ENCODE measurements around the gene IFT25. TPM values are rescaled to one million over a fixed set of nuclear protein-coding genes. Genes with fewer than 3 reads are reported as not detected.
A peak's percentile ranks its signal among the peaks of the same experiment; 100 is the strongest.

IFT25 gene
- total and polyA plus RNA-seq, 2 donors (not counting 1 experiment from before 2014, with no cell fraction given): 27.6 to 37.6 TPM

DNA sequence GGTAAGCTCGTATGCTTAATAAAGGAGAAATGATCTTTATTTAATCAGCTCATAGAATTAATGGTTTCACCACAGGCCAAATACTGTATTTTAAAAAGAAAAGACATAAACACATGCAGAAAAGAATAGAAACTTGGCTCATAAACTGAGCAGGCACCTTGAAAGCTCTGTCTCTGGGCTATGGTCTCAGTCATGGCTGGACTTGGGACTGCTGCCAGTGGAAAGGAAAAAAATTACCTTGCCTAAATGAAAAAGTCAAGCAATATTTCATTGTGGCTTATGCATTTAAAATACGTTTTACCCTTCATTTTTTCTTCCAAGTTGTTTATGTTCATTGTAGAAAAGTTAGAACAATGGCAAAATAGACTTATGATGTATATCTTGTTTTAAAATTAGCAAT is 8.6 kb upstream of the IFT25 start:
- no peak overlapping the region for H3K9ac ChIP-seq (ENCODE audit: insufficient read depth, low read length)
- H2AFZ ChIP-seq (ENCODE audit: low read length): no peak overlapping the region
- H3K4me1 ChIP-seq (ENCODE audit: control insufficient read depth, extremely low read depth, insufficient read depth, low read length): peaks cover 8% of the 10 kb centered on the region
- H3K27me3 ChIP-seq (ENCODE audit: control insufficient read depth, insufficient read depth, low read length): no peaks in the 10 kb centered on the region
- peaks cover 15% of the 10 kb centered on the region for H3K79me2 ChIP-seq (ENCODE audit: control insufficient read depth, insufficient read depth, low read length)
- H3K4me2 ChIP-seq (ENCODE audit: extremely low read depth, insufficient read depth, low read length): no peak overlapping the region
- H3K9me3 ChIP-seq (ENCODE audit: control insufficient read depth, insufficient read depth, low read depth, low read length): no peaks in the 10 kb centered on the region
- H3K4me3 ChIP-seq (replicated peaks in 1 of 4; ENCODE audit: control extremely low read depth in 1 of 4, insufficient read depth in 1 of 4, low read depth in 3 of 4, low read length in 4 of 4): no peak overlapping the region
- no peaks in the 10 kb centered on the region for H4K20me1 ChIP-seq (ENCODE audit: control insufficient read depth, extremely low read depth, insufficient read depth, low read length)
- DNase-seq (ENCODE audit: low read depth in 2 of 2): no peak
- H3K36me3 ChIP-seq (ENCODE audit: control insufficient read depth, insufficient read depth, low read length): peaks cover 6% of the 10 kb centered on the region
- no peak overlapping the region for H3K27ac ChIP-seq (ENCODE audit: insufficient read depth, low read length)
- TF ChIP-seq, protein P1, sequence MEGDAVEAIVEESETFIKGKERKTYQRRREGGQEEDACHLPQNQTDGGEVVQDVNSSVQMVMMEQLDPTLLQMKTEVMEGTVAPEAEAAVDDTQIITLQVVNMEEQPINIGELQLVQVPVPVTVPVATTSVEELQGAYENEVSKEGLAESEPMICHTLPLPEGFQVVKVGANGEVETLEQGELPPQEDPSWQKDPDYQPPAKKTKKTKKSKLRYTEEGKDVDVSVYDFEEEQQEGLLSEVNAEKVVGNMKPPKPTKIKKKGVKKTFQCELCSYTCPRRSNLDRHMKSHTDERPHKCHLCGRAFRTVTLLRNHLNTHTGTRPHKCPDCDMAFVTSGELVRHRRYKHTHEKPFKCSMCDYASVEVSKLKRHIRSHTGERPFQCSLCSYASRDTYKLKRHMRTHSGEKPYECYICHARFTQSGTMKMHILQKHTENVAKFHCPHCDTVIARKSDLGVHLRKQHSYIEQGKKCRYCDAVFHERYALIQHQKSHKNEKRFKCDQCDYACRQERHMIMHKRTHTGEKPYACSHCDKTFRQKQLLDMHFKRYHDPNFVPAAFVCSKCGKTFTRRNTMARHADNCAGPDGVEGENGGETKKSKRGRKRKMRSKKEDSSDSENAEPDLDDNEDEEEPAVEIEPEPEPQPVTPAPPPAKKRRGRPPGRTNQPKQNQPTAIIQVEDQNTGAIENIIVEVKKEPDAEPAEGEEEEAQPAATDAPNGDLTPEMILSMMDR (conservative IDR thresholded peaks at IDR 0.05 in 1 of 2, IDR thresholded peaks at IDR 0.05 in 1 of 2; ENCODE audit: low read depth in 1 of 2, low read length in 2 of 2): no peak
- TF ChIP-seq EZH2 (IDR thresholded peaks at IDR 0.05; ENCODE audit: low read length, missing control alignments): no peak

DNA sequence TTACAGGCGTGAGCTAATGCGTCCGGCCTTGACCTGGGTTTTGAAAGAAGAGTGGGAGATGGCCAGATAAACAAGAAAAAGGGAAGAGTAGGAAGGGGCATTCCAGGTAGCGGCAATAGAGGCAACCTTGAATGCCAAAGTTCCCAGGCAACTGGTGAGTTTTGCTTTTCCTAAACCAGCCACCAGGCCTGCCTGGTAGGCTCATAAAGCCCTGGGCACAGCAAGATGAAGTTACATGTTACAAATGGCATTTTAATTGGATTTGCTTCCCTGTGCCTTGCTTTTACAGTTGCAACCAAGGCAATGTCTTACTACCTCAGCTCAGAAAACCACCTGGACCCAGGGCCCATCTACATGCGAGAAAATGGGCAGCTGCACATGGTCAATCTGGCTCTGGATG is 6.2 kb upstream of the IFT25 start:
- H3K4me2 ChIP-seq (ENCODE audit: extremely low read depth, insufficient read depth, low read length): no peak overlapping the region
- H3K9ac ChIP-seq (ENCODE audit: insufficient read depth, low read length): no peak overlapping the region
- H3K27me3 ChIP-seq (ENCODE audit: control insufficient read depth, insufficient read depth, low read length): no peaks in the 10 kb centered on the region
- peaks cover 37% of the 10 kb centered on the region for H3K79me2 ChIP-seq (ENCODE audit: control insufficient read depth, insufficient read depth, low read length)
- H3K36me3 ChIP-seq (ENCODE audit: control insufficient read depth, insufficient read depth, low read length): peaks cover 3% of the 10 kb centered on the region
- DNase-seq (ENCODE audit: low read depth in 2 of 2): no peak
- no peak for TF ChIP-seq EZH2 (IDR thresholded peaks at IDR 0.05; ENCODE audit: low read length, missing control alignments)
- TF ChIP-seq, protein P1 (conservative IDR thresholded peaks at IDR 0.05 in 1 of 2, IDR thresholded peaks at IDR 0.05 in 1 of 2; ENCODE audit: low read depth in 1 of 2, low read length in 2 of 2): no peak
- no peak overlapping the region for H2AFZ ChIP-seq (ENCODE audit: low read length)
- H3K27ac ChIP-seq (ENCODE audit: insufficient read depth, low read length): no peak overlapping the region
- H4K20me1 ChIP-seq (ENCODE audit: control insufficient read depth, extremely low read depth, insufficient read depth, low read length): no peaks in the 10 kb centered on the region
- H3K9me3 ChIP-seq (ENCODE audit: control insufficient read depth, insufficient read depth, low read depth, low read length): no peaks in the 10 kb centered on the region
- no peak overlapping the region for H3K4me3 ChIP-seq (replicated peaks in 1 of 4; ENCODE audit: control extremely low read depth in 1 of 4, insufficient read depth in 1 of 4, low read depth in 3 of 4, low read length in 4 of 4)
- peaks cover 2% of the 10 kb centered on the region for H3K4me1 ChIP-seq (ENCODE audit: control insufficient read depth, extremely low read depth, insufficient read depth, low read length)

DNA sequence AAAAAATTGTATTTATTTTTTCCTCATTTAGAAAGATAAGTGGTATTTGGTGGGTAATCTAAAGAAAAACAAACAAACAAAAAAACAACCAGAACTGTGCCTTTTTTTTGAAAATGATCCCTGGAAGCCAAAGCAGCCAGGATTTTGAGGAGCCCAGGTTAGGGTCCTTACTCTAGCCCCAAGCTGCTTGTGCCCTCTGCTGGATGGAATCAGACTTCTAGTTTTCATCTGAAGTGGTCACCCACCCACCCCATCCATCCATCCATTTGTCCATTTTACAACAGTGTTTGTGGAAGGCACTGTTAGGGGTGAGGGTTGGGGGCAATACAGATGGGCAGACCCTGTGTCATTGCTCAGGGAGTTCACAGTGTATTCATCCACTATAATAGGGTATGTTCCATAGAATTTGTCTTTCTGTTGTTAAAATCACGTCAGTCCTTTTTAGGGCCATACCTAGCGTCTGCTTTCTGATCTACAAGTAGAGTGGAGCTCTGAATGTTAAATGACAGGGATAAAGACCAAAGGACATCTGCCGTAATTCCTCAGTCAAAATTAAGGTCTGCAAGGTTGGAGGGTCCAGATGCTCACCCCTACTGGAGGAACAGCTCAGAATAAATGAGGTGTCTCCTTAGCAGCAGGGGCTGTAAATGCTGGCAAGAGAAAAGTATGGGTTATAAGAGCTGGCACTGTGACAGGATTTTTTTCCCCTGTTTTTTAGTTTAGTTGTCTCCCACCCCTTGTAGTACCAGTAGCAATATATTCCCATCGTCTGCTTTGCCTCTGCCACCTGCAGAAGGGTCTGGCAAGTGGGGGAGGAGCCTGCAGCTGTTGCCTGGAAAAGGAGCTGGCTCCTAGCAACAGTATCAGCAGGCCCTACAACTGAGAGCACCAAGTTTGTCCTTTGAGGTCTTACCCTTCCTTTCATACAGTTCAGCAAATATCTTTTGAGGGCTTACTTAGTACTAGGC is 3.8 kb upstream of the IFT25 start:
- H3K27me3 ChIP-seq (ENCODE audit: control insufficient read depth, insufficient read depth, low read length): no peaks in the 10 kb centered on the region
- H2AFZ ChIP-seq (ENCODE audit: low read length): no peak overlapping the region
- peaks cover 2% of the 10 kb centered on the region for H3K4me1 ChIP-seq (ENCODE audit: control insufficient read depth, extremely low read depth, insufficient read depth, low read length)
- peaks cover 45% of the 10 kb centered on the region for H3K79me2 ChIP-seq (ENCODE audit: control insufficient read depth, insufficient read depth, low read length)
- TF ChIP-seq EZH2 (IDR thresholded peaks at IDR 0.05; ENCODE audit: low read length, missing control alignments): no peak
- TF ChIP-seq, protein P1 (conservative IDR thresholded peaks at IDR 0.05 in 1 of 2, IDR thresholded peaks at IDR 0.05 in 1 of 2; ENCODE audit: low read depth in 1 of 2, low read length in 2 of 2): peak; percentile 63 to 74
- no peak overlapping the region for H3K9ac ChIP-seq (ENCODE audit: insufficient read depth, low read length)
- H3K36me3 ChIP-seq (ENCODE audit: control insufficient read depth, insufficient read depth, low read length): peaks cover 3% of the 10 kb centered on the region
- H3K27ac ChIP-seq (ENCODE audit: insufficient read depth, low read length): no peak overlapping the region
- no peaks in the 10 kb centered on the region for H4K20me1 ChIP-seq (ENCODE audit: control insufficient read depth, extremely low read depth, insufficient read depth, low read length)
- peak; percentile 41 to 76 for DNase-seq (ENCODE audit: low read depth in 2 of 2)
- H3K4me3 ChIP-seq (replicated peaks in 1 of 4; ENCODE audit: control extremely low read depth in 1 of 4, insufficient read depth in 1 of 4, low read depth in 3 of 4, low read length in 4 of 4): no peak overlapping the region
- peak overlapping the region; percentile 8 for H3K4me2 ChIP-seq (ENCODE audit: extremely low read depth, insufficient read depth, low read length)
- no peaks in the 10 kb centered on the region for H3K9me3 ChIP-seq (ENCODE audit: control insufficient read depth, insufficient read depth, low read depth, low read length)
